ENCODE data around the gene RHOF. TPM values are rescaled to one million over a fixed set of nuclear protein-coding genes. Genes with fewer than 3 reads are reported as not detected.

RHOF gene
- total RNA-seq, 1 donor from 2014 or later: 41.0 TPM

GRCh38 chr12:121828306-121828705, 34.8 kb upstream of the RHOF start:
- intact Hi-C loops (cut with DNase I): no loop called here
- H3K4me3 ChIP-seq: no peak overlapping the region
- H3K4me1 ChIP-seq: peaks cover 3% of the 10 kb centered on the region
- no peak for TF ChIP-seq CTCF (IDR thresholded peaks at IDR 0.05)
- DNase-seq (no peak), ATAC-seq (no peak)
- peaks cover 88% of the 10 kb centered on the region for H3K36me3 ChIP-seq
- no peaks in the 10 kb centered on the region for H3K27me3 ChIP-seq
- H3K27ac ChIP-seq: no peak overlapping the region
- H3K9me3 ChIP-seq: no peaks in the 10 kb centered on the region

- H3K36me3 ChIP-seq: peaks cover 91% of the 10 kb centered on the region
- TF ChIP-seq CTCF (IDR thresholded peaks at IDR 0.05): no peak
Observed at GRCh38 chr12:121827351-121828099, 34.0 kb upstream of the RHOF start.

GRCh38 chr12:121826318-121827150, 33.0 kb upstream of the RHOF start:
- intact Hi-C loops (cut with DNase I): no loop called here
- Histone ChIP-seq H3K27ac (no peak overlapping the region), H3K36me3 (peaks cover 91% of the 10 kb centered on the region), H3K4me3 (no peak overlapping the region), H3K27me3 (no peaks in the 10 kb centered on the region), H3K4me1 (peaks cover 3% of the 10 kb centered on the region), H3K9me3 (no peaks in the 10 kb centered on the region)
- no peak for DNase-seq
- ATAC-seq: no peak
- TF ChIP-seq CTCF (IDR thresholded peaks at IDR 0.05): no peak

More at GRCh38 chr12:121827351-121828099, 34.0 kb upstream of the RHOF start:
- Histone ChIP-seq H3K27ac (no peak overlapping the region), H3K27me3 (no peaks in the 10 kb centered on the region), H3K9me3 (no peaks in the 10 kb centered on the region), H3K4me3 (no peak overlapping the region), H3K4me1 (peaks cover 3% of the 10 kb centered on the region)
- no peak for ATAC-seq
- intact Hi-C loops (cut with DNase I): no loop called here
- DNase-seq: no peak

- H3K4me3 ChIP-seq: no peak overlapping the region
- H3K4me1 ChIP-seq: peaks cover 3% of the 10 kb centered on the region
- DNase-seq (no peak), ATAC-seq (peak; percentile 31)
- H3K9me3 ChIP-seq: no peaks in the 10 kb centered on the region
- intact Hi-C loops (cut with DNase I): no loop called here
- no peak for TF ChIP-seq CTCF (IDR thresholded peaks at IDR 0.05)
- no peaks in the 10 kb centered on the region for H3K27me3 ChIP-seq
- H3K36me3 ChIP-seq: peaks cover 91% of the 10 kb centered on the region
- H3K27ac ChIP-seq: no peak overlapping the region
Observed at GRCh38 chr12:121825041-121825523, 31.6 kb upstream of the RHOF start.

- Histone ChIP-seq H3K9me3 (no peaks in the 10 kb centered on the region), H3K4me1 (peaks cover 3% of the 10 kb centered on the region), H3K36me3 (peaks cover 91% of the 10 kb centered on the region), H3K27ac (no peak overlapping the region), H3K27me3 (no peaks in the 10 kb centered on the region), H3K4me3 (no peak overlapping the region)
- DNase-seq (no peak), ATAC-seq (no peak)
- intact Hi-C loops (cut with DNase I): no loop called here
- TF ChIP-seq CTCF (IDR thresholded peaks at IDR 0.05): no peak
Observed at GRCh38 chr12:121823727-121824115, 30.2 kb upstream of the RHOF start.
